AG04450 (cell line): Measurements from ENCODE around the gene RFXAP. TPM values are rescaled to one million over a fixed set of nuclear protein-coding genes. Genes with fewer than 3 reads are reported as not detected.

ENCODE experiments used
- polyA plus RNA-seq: library from polyadenylated mRNA; depleted of rRNA; stranded (reverse); fragments of >200 nt; gene quantifications from 2 replicates; pipeline ENCODE4 v1.2.3, GENCODE V29; 2011; rRNA removed

Gene RFXAP
- polyA plus RNA-seq, 1 experiment, result 4.0 TPM

Other genes with a start within 250 kb of the RFXAP start
- not detected in 2 replicates for gene SERTM1, start 145.2 kb upstream of the RFXAP start, polyA plus RNA-seq
- 4.7 and 5.3 TPM in 2 replicates for gene SMAD9, start 101.0 kb downstream of the RFXAP start, polyA plus RNA-seq
- 36.4 and 51.6 TPM in 2 replicates for gene ALG5, start 180.1 kb downstream of the RFXAP start, polyA plus RNA-seq
- gene EXOSC8, start 181.6 kb downstream of the RFXAP start, polyA plus RNA-seq, result 24.9 and 34.5 TPM in 2 replicates
- 66.7 and 80.6 TPM in 2 replicates for gene SUPT20H, start 240.5 kb downstream of the RFXAP start, polyA plus RNA-seq